Esophagus squamous epithelium (tissue), 5 donors: ENCODE measurements around the gene PDCD1LG2. TPM values are rescaled to one million over a fixed set of nuclear protein-coding genes. Genes with fewer than 3 reads are reported as not detected.

Experiments
- DNase-seq: peaks from one replicate; lab custom pipeline; 2025; lab: John Stamatoyannopoulos, UW
- H3K27ac ChIP-seq, 4 donors: fragments of 200-600 bp; sonication (generic); one replicate each; pipeline ENCODE4 v1.5.1; 2016 to 2019; ENCODE audit warnings: mild to moderate bottlenecking in 1 of 4
- H3K27me3 ChIP-seq, 4 donors: fragments of 200-600 bp; sonication (generic); 1 replicate in 3 of 4; 2 replicates in 1 of 4; pipeline versions ENCODE4 v1.5.1 to v1.6.0; 2017 to 2021; ENCODE audit warnings: antibody characterized with exemption in 1 of 4
- H3K36me3 ChIP-seq, 3 donors: fragments of 200-600 bp; sonication (generic); one replicate each; pipeline ENCODE4 v1.5.1; 2016 to 2019
- H3K4me1 ChIP-seq, 3 donors: fragments of 200-600 bp; sonication (generic); one replicate each; pipeline ENCODE4 v1.5.1; 2017 to 2019
- H3K4me3 ChIP-seq, 4 donors: fragments of 200-600 bp; sonication (generic); 1 replicate in 3 of 4; 2 replicates in 1 of 4; pipeline ENCODE4 v1.5.1; 2016 to 2019; ENCODE audit warnings: mild to moderate bottlenecking in 2 of 4, moderate library complexity in 1 of 4
- H3K9me3 ChIP-seq, 3 donors: fragments of 200-600 bp; sonication (generic); one replicate each; pipeline ENCODE4 v1.5.1; 2016 to 2019
- CTCF ChIP-seq, 6 experiments: fragments of 450-650 bp in 4 of 6; fragments of 200-600 bp in 2 of 6; sonication (generic) in 2 of 6; IDR thresholded peaks; one replicate each; pipeline ENCODE4 v1.5.1; 2016 to 2019; ENCODE audit warnings: antibody characterized with exemption in 6 of 6, mild to moderate bottlenecking in 4 of 6, moderate library complexity in 4 of 6
- POLR2A ChIP-seq, 4 donors: fragments of 450-650 bp; IDR thresholded peaks; one replicate each; pipeline ENCODE4 v1.6.1; 2017; ENCODE audit warnings: antibody characterized with exemption in 4 of 4, mild to moderate bottlenecking in 4 of 4, moderate library complexity in 3 of 4
- WGBS, 2 donors: methylation state at CpG; one replicate each; pipeline ENCODE4 v1.1.5; 2018; 5-methylcytosine and 5-hydroxymethylcytosine counted together
- intact Hi-C: fragments of 100-400 bp; cut with DNase I; formaldehyde crosslinking; loops from one replicate; pipeline ENCODE4 v1.15.0; 2022
- total RNA-seq, 4 donors: library from RNA; depleted of rRNA; stranded (reverse); fragments of >200 nt; gene quantifications; one replicate each; pipeline ENCODE4 v1.1.0, GENCODE V29; 2016
- donor health status: DM: yes; HTN: yes; CAD: no.

The PDCD1LG2 gene
- total RNA-seq, 4 donors from 2014 or later = 0.23 to 3.6 (median 0.31) TPM

GRCh38 chr9:5549658-5550650 is 39.6 kb downstream of the PDCD1LG2 start:
- no peaks in the 10 kb centered on the region for H3K27me3 ChIP-seq
- peaks cover 4 to 28% (median 15%) of the 10 kb centered on the region in 3 donors for H3K4me1 ChIP-seq
- peak overlapping the region in 3 of 4 donors; percentile 15 to 34 (median 20) for H3K27ac ChIP-seq
- intact Hi-C loops = no loop called here
- no peak for DNase-seq
- TF ChIP-seq CTCF (IDR thresholded peaks at IDR 0.05) (no peak), POLR2A (IDR thresholded peaks at IDR 0.05) (no peak)
- WGBS, 2 donors = 33 to 38% methylated on average over 4 of the region's 4 CpGs
- H3K9me3 ChIP-seq = no peaks in the 10 kb centered on the region
- H3K36me3 ChIP-seq = no peaks in the 10 kb centered on the region
- H3K4me3 ChIP-seq = no peak overlapping the region

DNA sequence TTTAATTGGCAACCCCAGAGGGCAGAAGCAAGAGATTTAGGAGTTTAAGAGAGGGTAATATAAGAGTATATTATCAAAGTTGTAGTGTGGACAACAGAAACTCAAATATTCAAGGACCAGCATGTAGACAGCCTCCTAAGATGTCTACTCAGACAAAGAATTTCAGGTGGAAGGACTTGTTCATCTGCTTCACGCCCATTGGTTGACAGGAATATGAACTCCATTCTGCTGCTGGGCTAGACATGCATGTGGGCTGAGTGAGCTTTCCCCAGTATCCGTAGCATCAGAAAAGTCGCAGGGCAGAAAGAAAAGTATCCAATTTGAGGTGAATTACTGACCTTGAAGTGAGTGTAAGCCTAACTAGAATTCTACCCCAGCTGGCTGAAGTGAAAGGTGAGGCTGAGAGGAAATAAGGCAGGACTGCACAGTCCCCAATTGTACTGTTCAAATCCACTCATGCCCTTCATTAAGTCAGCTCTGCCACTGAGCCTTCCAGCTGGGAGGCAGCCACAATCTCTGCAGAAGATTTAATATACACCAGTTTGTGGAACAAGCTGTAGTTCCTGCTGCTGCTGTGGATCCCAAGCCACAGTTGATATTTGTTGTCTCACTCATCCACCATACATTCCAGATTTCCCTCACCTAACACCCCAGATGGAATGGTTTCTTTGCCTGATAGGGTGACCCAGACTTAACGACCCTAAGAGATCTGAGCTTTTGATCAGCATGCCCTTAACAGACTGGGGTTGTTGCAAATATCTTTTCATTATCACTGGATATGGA is 41.2 kb downstream of the PDCD1LG2 start:
- no peaks in the 10 kb centered on the region for H3K27me3 ChIP-seq
- intact Hi-C loops = no loop called here
- DNase-seq = no peak
- H3K9me3 ChIP-seq = no peaks in the 10 kb centered on the region
- H3K4me3 ChIP-seq = no peak overlapping the region
- peak overlapping the region in 1 of 4 donors; percentile 13 for H3K27ac ChIP-seq
- peaks cover 4 to 36% (median 15%) of the 10 kb centered on the region in 3 donors for H3K4me1 ChIP-seq
- TF ChIP-seq CTCF (IDR thresholded peaks at IDR 0.05) = no peak
- TF ChIP-seq POLR2A (IDR thresholded peaks at IDR 0.05) = no peak
- WGBS, 2 donors = 68 to 89% methylated on average over 4 of the region's 4 CpGs
- H3K36me3 ChIP-seq = no peaks in the 10 kb centered on the region

DNA sequence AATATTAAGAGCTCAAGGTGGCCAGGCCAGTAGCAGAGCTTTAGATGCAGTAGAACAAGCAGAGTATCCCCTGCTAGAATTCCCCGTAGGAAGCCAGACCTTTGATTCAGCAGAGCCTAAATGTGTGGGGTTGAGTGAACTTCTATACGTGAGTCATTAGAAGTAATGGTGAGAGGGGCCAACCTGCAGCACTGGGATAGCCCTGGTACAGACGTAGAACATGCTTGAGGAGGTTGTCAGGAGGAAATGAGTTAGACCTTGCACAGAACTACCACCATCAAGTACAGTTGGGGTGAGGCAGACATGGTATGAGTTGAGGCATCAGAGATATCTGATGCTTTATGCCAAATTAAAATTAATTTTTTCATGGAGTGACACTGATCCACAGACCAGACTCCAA is 42.0 kb downstream of the PDCD1LG2 start:
- Histone ChIP-seq H3K27ac (no peak overlapping the region), H3K27me3 (no peaks in the 10 kb centered on the region), H3K36me3 (no peaks in the 10 kb centered on the region), H3K9me3 (no peaks in the 10 kb centered on the region), H3K4me1 (peaks cover 4 to 43% (median 19%) of the 10 kb centered on the region in 3 donors), H3K4me3 (no peak overlapping the region)
- no peak for TF ChIP-seq POLR2A (IDR thresholded peaks at IDR 0.05)
- TF ChIP-seq CTCF (IDR thresholded peaks at IDR 0.05) = no peak
- no peak for DNase-seq
- intact Hi-C loops = no loop called here
- WGBS, 2 donors = 97 to 100% methylated on average over 2 to 3 of the region's 3 CpGs

DNA sequence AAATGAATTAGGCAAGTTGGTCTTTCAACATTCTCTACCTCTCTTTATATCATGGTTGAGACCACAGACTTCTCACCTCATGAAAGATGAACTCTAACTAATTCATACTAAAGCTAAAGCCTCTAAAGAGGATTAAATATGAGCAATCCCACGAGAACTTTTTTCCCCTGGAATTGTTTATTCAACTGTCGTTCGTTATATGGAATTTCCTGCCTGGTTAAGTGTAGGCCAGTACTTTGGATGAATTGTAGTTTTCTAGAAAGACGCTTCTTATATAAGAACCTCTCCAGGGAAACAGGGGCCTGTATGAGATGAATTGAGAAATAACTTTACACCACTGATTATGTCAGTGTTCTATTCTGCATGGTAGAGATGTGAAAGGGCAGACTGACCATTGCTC is 42.9 kb downstream of the PDCD1LG2 start:
- no peak for DNase-seq
- Histone ChIP-seq H3K27ac (no peak overlapping the region), H3K27me3 (no peaks in the 10 kb centered on the region), H3K9me3 (no peaks in the 10 kb centered on the region), H3K4me1 (peaks cover 4 to 52% (median 28%) of the 10 kb centered on the region in 3 donors), H3K36me3 (no peaks in the 10 kb centered on the region), H3K4me3 (no peak overlapping the region)
- intact Hi-C loops = no loop called here
- whole genome bisulfite sequencing, 2 donors = 43 to 73% methylated on average over 4 of the region's 4 CpGs
- TF ChIP-seq CTCF (IDR thresholded peaks at IDR 0.05) (no peak), POLR2A (IDR thresholded peaks at IDR 0.05) (no peak)
